Mesothelial cell of epicardium (in vitro differentiated cells): ENCODE measurements around the gene OVOL2. TPM values are rescaled to one million over a fixed set of nuclear protein-coding genes. Genes with fewer than 3 reads are reported as not detected.

Source experiments
- DNase-seq, 2 experiments: peaks; one replicate each; pipeline ENCODE4 v3.0.0; 2021; ENCODE audit warnings: low spot score in 2 of 2; ENCODE audit not compliant: unreplicated experiment in 2 of 2
- H3K27ac Mint-ChIP-seq: 2 replicates; pipeline ENCODE4 v1.8.0; 2021; ENCODE audit warnings: mixed read lengths
- H3K27me3 Mint-ChIP-seq: 2 replicates; pipeline ENCODE4 v1.8.0; 2021; ENCODE audit warnings: low read depth, mixed read lengths
- H3K36me3 Mint-ChIP-seq: 2 replicates; pipeline ENCODE4 v1.8.0; 2021; ENCODE audit warnings: mixed read lengths
- H3K4me1 Mint-ChIP-seq: 2 replicates; pipeline ENCODE4 v1.8.0; 2021; ENCODE audit warnings: mixed read lengths
- H3K4me3 Mint-ChIP-seq: 2 replicates; pipeline ENCODE4 v1.8.0; 2021; ENCODE audit warnings: mild to moderate bottlenecking, moderate library complexity, mixed read lengths
- H3K9me3 Mint-ChIP-seq: 2 replicates; pipeline ENCODE4 v1.8.0; 2021; ENCODE audit warnings: mixed read lengths
- total RNA-seq: library from RNA; stranded (reverse); gene quantifications from 3 replicates; pipeline ENCODE4 v1.2.1, GENCODE V29; 2021
- TF ChIP-seq, protein P1 (sequence below): fragments of 200-600 bp; sonication (generic); IDR thresholded peaks from one replicate; pipeline ENCODE4 v1.5.0; 2021; ENCODE audit warnings: antibody characterized with exemption; ENCODE audit not compliant: unreplicated experiment

OVOL2 gene
- total RNA-seq, 1 donor from 2014 or later: 7.3 TPM

DNA sequence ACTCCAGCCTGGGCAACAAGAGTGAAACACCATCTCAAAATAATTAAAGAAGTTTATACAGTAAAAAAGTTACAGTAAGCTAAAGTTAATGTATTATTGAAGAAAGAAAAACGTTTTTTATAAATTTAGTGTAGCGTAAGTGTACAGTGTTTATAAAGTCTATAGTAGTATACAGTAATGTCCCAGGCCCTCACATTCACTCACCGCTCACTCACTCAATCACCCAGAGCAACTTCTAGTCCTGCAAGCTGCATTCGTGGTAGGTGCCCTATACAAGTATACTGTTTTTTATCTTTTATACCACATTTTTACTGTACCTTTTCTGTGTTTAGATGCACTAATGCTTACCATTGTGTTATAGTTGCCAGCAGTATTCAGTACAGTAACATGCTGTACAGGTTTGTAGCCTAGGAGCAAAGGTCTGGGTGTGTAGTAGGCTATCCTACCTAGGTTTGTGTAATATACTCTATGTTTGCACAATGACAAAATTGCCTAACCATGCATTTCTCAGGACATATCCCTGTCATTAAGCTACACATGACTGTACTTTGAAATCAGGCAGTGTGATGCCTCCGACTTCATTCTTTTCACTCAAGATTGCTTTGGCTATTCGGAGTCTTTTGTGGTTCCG is 72.2 kb downstream of the OVOL2 start:
- no peak overlapping the region for H3K4me3 Mint-ChIP-seq
- H3K9me3 Mint-ChIP-seq: no peaks in the 10 kb centered on the region
- H3K36me3 Mint-ChIP-seq: peaks cover 12% of the 10 kb centered on the region
- H3K4me1 Mint-ChIP-seq: no peaks in the 10 kb centered on the region
- H3K27ac Mint-ChIP-seq: no peak overlapping the region
- TF ChIP-seq, protein P1, sequence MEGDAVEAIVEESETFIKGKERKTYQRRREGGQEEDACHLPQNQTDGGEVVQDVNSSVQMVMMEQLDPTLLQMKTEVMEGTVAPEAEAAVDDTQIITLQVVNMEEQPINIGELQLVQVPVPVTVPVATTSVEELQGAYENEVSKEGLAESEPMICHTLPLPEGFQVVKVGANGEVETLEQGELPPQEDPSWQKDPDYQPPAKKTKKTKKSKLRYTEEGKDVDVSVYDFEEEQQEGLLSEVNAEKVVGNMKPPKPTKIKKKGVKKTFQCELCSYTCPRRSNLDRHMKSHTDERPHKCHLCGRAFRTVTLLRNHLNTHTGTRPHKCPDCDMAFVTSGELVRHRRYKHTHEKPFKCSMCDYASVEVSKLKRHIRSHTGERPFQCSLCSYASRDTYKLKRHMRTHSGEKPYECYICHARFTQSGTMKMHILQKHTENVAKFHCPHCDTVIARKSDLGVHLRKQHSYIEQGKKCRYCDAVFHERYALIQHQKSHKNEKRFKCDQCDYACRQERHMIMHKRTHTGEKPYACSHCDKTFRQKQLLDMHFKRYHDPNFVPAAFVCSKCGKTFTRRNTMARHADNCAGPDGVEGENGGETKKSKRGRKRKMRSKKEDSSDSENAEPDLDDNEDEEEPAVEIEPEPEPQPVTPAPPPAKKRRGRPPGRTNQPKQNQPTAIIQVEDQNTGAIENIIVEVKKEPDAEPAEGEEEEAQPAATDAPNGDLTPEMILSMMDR: no peak
- no peak for DNase-seq
- H3K27me3 Mint-ChIP-seq: no peaks in the 10 kb centered on the region

DNA sequence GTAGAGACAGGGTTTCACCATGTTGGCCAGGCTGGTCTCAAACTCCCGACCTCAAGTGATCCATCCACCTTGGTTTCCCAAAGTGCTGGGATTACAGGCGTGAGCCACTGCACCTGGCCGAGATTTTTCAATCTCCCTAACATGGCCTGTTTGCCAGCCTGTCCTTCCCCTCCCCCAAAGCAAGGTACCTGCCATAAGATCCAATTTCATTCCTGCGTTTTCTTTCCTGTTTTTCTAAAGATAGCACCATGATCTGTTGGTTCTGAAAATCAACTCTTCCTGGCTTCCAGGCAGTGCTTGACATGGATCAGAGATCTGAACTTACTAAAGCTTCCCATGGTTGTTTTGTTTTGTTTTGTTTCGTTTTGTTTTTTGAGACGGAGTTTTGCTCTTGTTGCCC is 81.4 kb downstream of the OVOL2 start:
- TF ChIP-seq, protein P1: no peak
- H3K36me3 Mint-ChIP-seq: peaks cover 19% of the 10 kb centered on the region
- H3K4me3 Mint-ChIP-seq: no peak overlapping the region
- H3K27ac Mint-ChIP-seq: no peak overlapping the region
- peaks cover 32% of the 10 kb centered on the region for H3K4me1 Mint-ChIP-seq
- no peak for DNase-seq
- no peaks in the 10 kb centered on the region for H3K9me3 Mint-ChIP-seq
- H3K27me3 Mint-ChIP-seq: no peaks in the 10 kb centered on the region

Other genes starting within 250 kb of the OVOL2 start
- gene SNX5, start 89.1 kb downstream of the OVOL2 start, total RNA-seq: 130 to 134 TPM (median 133 TPM) in 3 replicates
- gene MGME1, start 88.9 kb downstream of the OVOL2 start, total RNA-seq: 25.0 to 26.7 TPM (median 25.7 TPM) in 3 replicates
- 22.2 to 23.9 TPM (median 22.5 TPM) in 3 replicates for gene KAT14, start 79.9 kb upstream of the OVOL2 start, total RNA-seq
- 14.1 to 15.7 TPM (median 14.4 TPM) in 3 replicates for gene PET117, start 79.9 kb upstream of the OVOL2 start, total RNA-seq
- 23.7 to 25.4 TPM (median 24.3 TPM) in 3 replicates for gene ZNF133, start 230.6 kb upstream of the OVOL2 start, total RNA-seq